GM12801 (cell line): Measurements from ENCODE around the gene C1orf87.

ENCODE experiments used
- TF ChIP-seq, protein P1 (sequence below): IDR thresholded peaks from one replicate; pipeline ENCODE4 v1.5.1; 2011; ENCODE audit warnings: control low read depth; ENCODE audit not compliant: insufficient read length; ENCODE audit errors: extremely low read depth

Gene C1orf87

GRCh38 chr1:60063561-60063960, 10.0 kb downstream of the C1orf87 start:
- TF ChIP-seq, protein P1, sequence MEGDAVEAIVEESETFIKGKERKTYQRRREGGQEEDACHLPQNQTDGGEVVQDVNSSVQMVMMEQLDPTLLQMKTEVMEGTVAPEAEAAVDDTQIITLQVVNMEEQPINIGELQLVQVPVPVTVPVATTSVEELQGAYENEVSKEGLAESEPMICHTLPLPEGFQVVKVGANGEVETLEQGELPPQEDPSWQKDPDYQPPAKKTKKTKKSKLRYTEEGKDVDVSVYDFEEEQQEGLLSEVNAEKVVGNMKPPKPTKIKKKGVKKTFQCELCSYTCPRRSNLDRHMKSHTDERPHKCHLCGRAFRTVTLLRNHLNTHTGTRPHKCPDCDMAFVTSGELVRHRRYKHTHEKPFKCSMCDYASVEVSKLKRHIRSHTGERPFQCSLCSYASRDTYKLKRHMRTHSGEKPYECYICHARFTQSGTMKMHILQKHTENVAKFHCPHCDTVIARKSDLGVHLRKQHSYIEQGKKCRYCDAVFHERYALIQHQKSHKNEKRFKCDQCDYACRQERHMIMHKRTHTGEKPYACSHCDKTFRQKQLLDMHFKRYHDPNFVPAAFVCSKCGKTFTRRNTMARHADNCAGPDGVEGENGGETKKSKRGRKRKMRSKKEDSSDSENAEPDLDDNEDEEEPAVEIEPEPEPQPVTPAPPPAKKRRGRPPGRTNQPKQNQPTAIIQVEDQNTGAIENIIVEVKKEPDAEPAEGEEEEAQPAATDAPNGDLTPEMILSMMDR = no peak

DNA sequence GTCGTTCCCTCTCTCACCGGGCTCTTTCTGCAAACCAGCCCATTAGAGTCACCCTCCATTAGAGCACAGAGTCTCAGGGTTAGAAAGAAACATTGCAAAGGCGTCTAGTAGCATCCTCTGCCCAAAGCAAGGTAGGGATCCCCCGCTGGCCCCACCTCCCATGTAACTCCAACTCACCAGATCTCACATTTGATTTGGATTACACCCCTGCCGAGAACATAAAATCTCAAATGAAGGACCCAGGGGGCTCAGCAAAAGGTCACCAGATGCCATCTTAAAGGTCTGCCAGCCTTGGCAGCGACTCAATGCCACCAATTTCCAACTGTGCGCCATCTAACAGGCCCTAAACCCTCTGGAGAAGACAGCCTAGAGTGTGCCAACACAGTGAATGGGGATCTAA, 14.1 kb downstream of the C1orf87 start:
- TF ChIP-seq, protein P1 = no peak

- TF ChIP-seq, protein P1 = no peak
Measured at GRCh38 chr1:60055336-60055735, 18.2 kb downstream of the C1orf87 start.

GRCh38 chr1:60054374-60054773, 19.2 kb downstream of the C1orf87 start:
- TF ChIP-seq, protein P1 = no peak

- TF ChIP-seq, protein P1 = no peak
Measured at GRCh38 chr1:60052601-60053000, 21.0 kb downstream of the C1orf87 start.

GRCh38 chr1:60051191-60051590, 22.4 kb downstream of the C1orf87 start:
- TF ChIP-seq, protein P1 = no peak

DNA sequence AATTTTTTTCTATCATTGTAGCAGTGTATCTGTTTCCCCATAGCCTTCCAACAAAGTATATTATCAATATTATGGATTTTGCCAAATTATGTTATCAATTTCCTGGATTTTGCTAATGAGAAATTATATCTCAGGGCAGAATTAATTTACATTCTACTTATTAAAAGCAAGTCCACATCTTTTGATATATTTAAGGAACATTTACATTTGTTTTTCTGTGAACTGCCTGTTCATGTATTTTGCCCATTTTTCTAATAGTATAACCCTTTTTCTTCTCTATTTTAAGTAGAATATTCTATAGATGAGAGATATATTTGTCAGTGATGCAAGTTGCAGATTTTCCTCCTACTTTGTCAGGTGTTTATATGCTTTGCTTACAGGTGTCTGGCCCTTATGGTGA, 24.4 kb downstream of the C1orf87 start:
- TF ChIP-seq, protein P1 = no peak

DNA sequence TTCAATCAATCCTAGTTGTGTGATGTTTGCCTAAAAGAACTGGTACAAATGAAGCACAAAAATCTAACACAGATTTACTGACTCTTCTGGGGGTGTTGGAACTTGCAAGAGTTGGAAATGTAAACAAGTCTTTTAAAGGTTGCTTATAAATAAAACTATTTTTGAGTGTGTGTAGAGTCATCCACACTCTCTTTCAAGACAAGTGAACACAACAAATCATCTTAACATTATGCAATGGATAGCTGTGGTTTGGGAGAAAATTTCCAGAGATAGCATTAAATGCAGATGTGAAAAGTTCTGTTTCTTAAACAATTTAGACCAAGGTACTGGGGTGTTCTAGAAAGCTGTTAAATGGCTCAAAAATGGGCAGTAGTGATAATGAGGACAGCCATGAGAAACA, 28.7 kb downstream of the C1orf87 start:
- TF ChIP-seq, protein P1 = no peak
